OCI-LY1 (cell line): ENCODE results near the gene DPP6.

Source experiments
- H2AFZ ChIP-seq: fragments of 200-600 bp; sonication (generic), shearing (Covaris generic); 2 replicates; pipeline ENCODE4 v1.6.0; 2014; ENCODE audit warnings: antibody characterized with exemption, mild to moderate bottlenecking, low read length
- H3F3A ChIP-seq: fragments of 200-600 bp; sonication (generic), shearing (Covaris generic); 2 replicates; pipeline ENCODE4 v1.6.0; 2014; ENCODE audit warnings: mild to moderate bottlenecking, antibody characterized with exemption, low read length, moderate library complexity; ENCODE audit not compliant: insufficient read depth
- H3K27ac ChIP-seq: fragments of 200-600 bp; sonication (generic); 2 replicates; pipeline ENCODE4 v1.5.1; 2014; ENCODE audit warnings: low read length, mixed run types, mild to moderate bottlenecking, low read depth; ENCODE audit not compliant: poor library complexity, severe bottlenecking
- H3K27me3 ChIP-seq: fragments of 200-600 bp; sonication (generic); 2 replicates; pipeline ENCODE4 v1.6.0; 2014; ENCODE audit warnings: antibody characterized with exemption, mild to moderate bottlenecking, low read length, moderate library complexity; ENCODE audit not compliant: insufficient read depth
- H3K36me3 ChIP-seq: fragments of 200-600 bp; sonication (generic); 2 replicates; pipeline ENCODE4 v1.6.1; 2014; ENCODE audit warnings: mild to moderate bottlenecking, antibody characterized with exemption, low read length, moderate library complexity, mixed read lengths; ENCODE audit not compliant: insufficient read depth
- H3K4me1 ChIP-seq: fragments of 200-600 bp; sonication (generic); 2 replicates; pipeline ENCODE4 v1.5.1; 2014; ENCODE audit warnings: mild to moderate bottlenecking, low read length, moderate library complexity; ENCODE audit not compliant: insufficient read depth, severe bottlenecking
- H3K4me2 ChIP-seq: fragments of 200-600 bp; sonication (generic), shearing (Covaris generic); 2 replicates; pipeline ENCODE4 v1.6.1; 2014; ENCODE audit warnings: low read length
- H3K4me3 ChIP-seq: fragments of 200-600 bp; sonication (generic); 2 replicates; pipeline ENCODE4 v1.5.1; 2014; ENCODE audit warnings: low read length, low read depth, mild to moderate bottlenecking, mixed read lengths; ENCODE audit not compliant: poor library complexity, severe bottlenecking
- H3K79me2 ChIP-seq: fragments of 200-600 bp; shearing (Covaris generic); 2 replicates; pipeline ENCODE4 v1.6.1; 2016; ENCODE audit warnings: mixed run types, low read length, mixed read lengths; ENCODE audit not compliant: insufficient read depth
- H3K9ac ChIP-seq: fragments of 200-600 bp; sonication (generic), shearing (Covaris generic); 2 replicates; pipeline ENCODE4 v1.6.1; 2014; ENCODE audit warnings: mild to moderate bottlenecking, low read length, mixed read lengths
- H3K9me2 ChIP-seq: fragments of 200-600 bp; sonication (generic), shearing (Covaris generic); 2 replicates; pipeline ENCODE4 v1.6.1; 2014; ENCODE audit warnings: low read depth, mild to moderate bottlenecking, low read length, mixed read lengths
- H3K9me3 ChIP-seq: fragments of 200-600 bp; shearing (Covaris generic); 2 replicates; pipeline ENCODE4 v1.6.1; 2014; ENCODE audit warnings: low read length, mixed read lengths
- H4K20me1 ChIP-seq: fragments of 200-600 bp; sonication (generic), shearing (Covaris generic); 2 replicates; pipeline ENCODE4 v1.6.0; 2016; ENCODE audit warnings: mild to moderate bottlenecking, low read length; ENCODE audit not compliant: insufficient read depth
- EZH2 ChIP-seq: fragments of 200-600 bp; sonication (generic), shearing (Covaris generic); IDR thresholded peaks from 2 replicates; pipeline ENCODE4 v1.8.0; 2017; ENCODE audit warnings: borderline replicate concordance, mixed run types, mild to moderate bottlenecking, antibody characterized with exemption, low read length, moderate library complexity, mixed read lengths
- TF ChIP-seq, protein P1 (sequence below): fragments of 200-600 bp; sonication (generic), shearing (Covaris generic); IDR thresholded peaks from 2 replicates; pipeline ENCODE4 v1.5.1; 2017; ENCODE audit warnings: mild to moderate bottlenecking, antibody characterized with exemption, low read length, moderate library complexity, mixed read lengths

DPP6 gene

GRCh38 chr7:154759989-154760388 is 707.8 kb downstream of the DPP6 start:
- peaks cover 13% of the 10 kb centered on the region; the same call in 1 of the 2 replicates for H3K27me3 ChIP-seq
- H3K27ac ChIP-seq: no peak overlapping the region
- no peaks in the 10 kb centered on the region for H3F3A ChIP-seq
- H3K4me1 ChIP-seq: no peaks in the 10 kb centered on the region
- H3K4me2 ChIP-seq: no peak overlapping the region
- no peak for TF ChIP-seq EZH2
- TF ChIP-seq, protein P1, sequence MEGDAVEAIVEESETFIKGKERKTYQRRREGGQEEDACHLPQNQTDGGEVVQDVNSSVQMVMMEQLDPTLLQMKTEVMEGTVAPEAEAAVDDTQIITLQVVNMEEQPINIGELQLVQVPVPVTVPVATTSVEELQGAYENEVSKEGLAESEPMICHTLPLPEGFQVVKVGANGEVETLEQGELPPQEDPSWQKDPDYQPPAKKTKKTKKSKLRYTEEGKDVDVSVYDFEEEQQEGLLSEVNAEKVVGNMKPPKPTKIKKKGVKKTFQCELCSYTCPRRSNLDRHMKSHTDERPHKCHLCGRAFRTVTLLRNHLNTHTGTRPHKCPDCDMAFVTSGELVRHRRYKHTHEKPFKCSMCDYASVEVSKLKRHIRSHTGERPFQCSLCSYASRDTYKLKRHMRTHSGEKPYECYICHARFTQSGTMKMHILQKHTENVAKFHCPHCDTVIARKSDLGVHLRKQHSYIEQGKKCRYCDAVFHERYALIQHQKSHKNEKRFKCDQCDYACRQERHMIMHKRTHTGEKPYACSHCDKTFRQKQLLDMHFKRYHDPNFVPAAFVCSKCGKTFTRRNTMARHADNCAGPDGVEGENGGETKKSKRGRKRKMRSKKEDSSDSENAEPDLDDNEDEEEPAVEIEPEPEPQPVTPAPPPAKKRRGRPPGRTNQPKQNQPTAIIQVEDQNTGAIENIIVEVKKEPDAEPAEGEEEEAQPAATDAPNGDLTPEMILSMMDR: no peak
- no peak overlapping the region for H2AFZ ChIP-seq
- H3K9me3 ChIP-seq: no peaks in the 10 kb centered on the region
- H3K79me2 ChIP-seq: no peaks in the 10 kb centered on the region
- H3K36me3 ChIP-seq: no peaks in the 10 kb centered on the region
- H3K4me3 ChIP-seq: no peak overlapping the region
- no peaks in the 10 kb centered on the region for H3K9me2 ChIP-seq
- no peaks in the 10 kb centered on the region for H4K20me1 ChIP-seq
- no peak overlapping the region for H3K9ac ChIP-seq

- H2AFZ ChIP-seq: no peak overlapping the region
- no peak overlapping the region for H3K4me2 ChIP-seq
- peaks cover 10% of the 10 kb centered on the region; the same call in 1 of the 2 replicates for H3K27me3 ChIP-seq
- H4K20me1 ChIP-seq: no peaks in the 10 kb centered on the region
- H3K9me2 ChIP-seq: no peaks in the 10 kb centered on the region
- H3K4me1 ChIP-seq: no peaks in the 10 kb centered on the region
- H3K36me3 ChIP-seq: no peaks in the 10 kb centered on the region
- no peak overlapping the region for H3K9ac ChIP-seq
- H3K4me3 ChIP-seq: no peak overlapping the region
- H3F3A ChIP-seq: no peaks in the 10 kb centered on the region
- H3K27ac ChIP-seq: no peak overlapping the region
- H3K9me3 ChIP-seq: no peaks in the 10 kb centered on the region; the same call in 1 of the 2 replicates
- no peaks in the 10 kb centered on the region for H3K79me2 ChIP-seq
- TF ChIP-seq, protein P1: no peak
- TF ChIP-seq EZH2: no peak
These were observed 712.9 kb downstream of the DPP6 start for GRCh38 chr7:154765118-154765517.

DNA sequence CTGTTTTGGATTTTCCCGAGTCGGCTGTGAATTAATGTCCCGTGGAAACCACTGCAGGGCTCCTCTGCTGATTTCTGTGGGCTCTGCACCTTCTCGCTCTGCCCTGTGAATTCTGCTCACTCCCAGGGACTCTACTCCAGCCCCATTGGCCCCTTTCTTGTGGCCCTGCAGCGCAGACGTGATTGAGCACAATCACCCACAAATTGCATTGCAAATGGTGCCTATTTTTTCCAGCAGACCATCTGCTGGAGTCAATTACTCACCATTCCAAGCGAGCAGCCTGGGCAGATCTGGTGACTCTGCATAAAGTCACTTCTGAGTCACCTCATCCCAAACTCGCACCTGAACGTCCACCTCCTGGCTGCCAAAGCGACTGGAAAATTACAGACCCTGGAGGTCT is 714.9 kb downstream of the DPP6 start:
- no peak overlapping the region for H3K27ac ChIP-seq
- no peak overlapping the region for H2AFZ ChIP-seq
- TF ChIP-seq EZH2: no peak
- TF ChIP-seq, protein P1: no peak
- H3K36me3 ChIP-seq: no peaks in the 10 kb centered on the region
- no peaks in the 10 kb centered on the region for H3F3A ChIP-seq
- no peaks in the 10 kb centered on the region for H4K20me1 ChIP-seq
- no peak overlapping the region for H3K4me2 ChIP-seq
- no peaks in the 10 kb centered on the region for H3K4me1 ChIP-seq
- H3K9ac ChIP-seq: no peak overlapping the region
- H3K27me3 ChIP-seq: peaks cover 10% of the 10 kb centered on the region; the same call in 1 of the 2 replicates
- no peaks in the 10 kb centered on the region; the same call in 1 of the 2 replicates for H3K9me3 ChIP-seq
- no peaks in the 10 kb centered on the region for H3K9me2 ChIP-seq
- no peak overlapping the region for H3K4me3 ChIP-seq
- H3K79me2 ChIP-seq: no peaks in the 10 kb centered on the region
